Effector CD4-positive, alpha-beta T cell (primary cell): ENCODE data around the gene ZNF823.
"Not testable (repeated sequence)": the region's sequence is repeated elsewhere in the genome, so short reads cannot be mapped to it uniquely, and the experiment has no call there.

Experiments used
- DNase-seq: peaks from one replicate; pipeline ENCODE4 v3.0.0-alpha.2; 2020
- total RNA-seq: gene quantifications from one replicate; lab custom pipeline; 2026; lab: John Stamatoyannopoulos, UW

Gene ZNF823
- 5.3 reads per million, percentile 20 among the genes with 10 or more reads in this experiment for total RNA-seq

DNA sequence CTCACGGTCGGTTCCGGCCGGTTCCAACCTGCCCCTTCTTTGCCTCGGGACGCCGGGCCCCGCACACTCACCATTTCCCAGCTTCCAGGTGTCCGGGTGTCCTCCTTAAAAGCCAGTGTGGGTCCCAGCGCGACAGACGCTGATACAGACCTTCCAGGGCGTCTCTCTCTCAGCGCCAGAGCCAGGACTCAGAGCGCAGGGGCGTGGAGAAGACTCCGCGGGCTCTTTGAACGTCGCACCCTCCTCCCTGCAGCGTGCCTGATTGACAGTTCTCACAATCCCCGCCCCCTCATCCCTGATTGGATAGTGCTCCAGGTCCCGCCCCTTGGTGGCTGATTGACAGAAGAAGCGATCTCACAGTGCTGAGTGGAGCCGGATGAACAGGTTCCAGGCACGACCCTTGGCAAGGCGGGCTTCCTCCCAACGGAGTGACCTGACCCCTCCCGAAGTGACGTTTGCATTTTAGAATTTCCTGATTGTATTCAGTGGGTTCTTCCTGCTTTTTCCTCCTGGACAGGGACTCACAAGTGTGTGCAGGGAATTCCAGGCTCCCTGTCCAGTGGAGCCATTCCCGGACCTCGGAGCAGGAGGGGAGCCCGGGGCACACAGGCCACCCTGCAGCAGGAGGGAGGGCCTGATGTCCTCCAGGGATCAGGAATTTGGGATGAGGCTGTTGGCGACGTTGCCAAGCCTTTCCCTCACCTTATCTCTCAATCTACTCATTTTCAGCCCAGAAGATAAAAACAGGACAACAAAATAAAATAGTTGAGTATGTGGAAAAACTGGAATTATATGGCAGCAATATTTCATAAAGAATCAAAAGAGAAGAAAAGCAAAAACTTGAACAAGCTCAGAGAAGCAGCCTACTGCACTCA is at the start of gene ZNF823:
TSS of gene ZNF823 (minus strand) at position 201 of the 875 bp plus-strand sequence. CDS start at position 74, 127 bp downstream.
- DNase-seq, result peak; percentile 91

DNA sequence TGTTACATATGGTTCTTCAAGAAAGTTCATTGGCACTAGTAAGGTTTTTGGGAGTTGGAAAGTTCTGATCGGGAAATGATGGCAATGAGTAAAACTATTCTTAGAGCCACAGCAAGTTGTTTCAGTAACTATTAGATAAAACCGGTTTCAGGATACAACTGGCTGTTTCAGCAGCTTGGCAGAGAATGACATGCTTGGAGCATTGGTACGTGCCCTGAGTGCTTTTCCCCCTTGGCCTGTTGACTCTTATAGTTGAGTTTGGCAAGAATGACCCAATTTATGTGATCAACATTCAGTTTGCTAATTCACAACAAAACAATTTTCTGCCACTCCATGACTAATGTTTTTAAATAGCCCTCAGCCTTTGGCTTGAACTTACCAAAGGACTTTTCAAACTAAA is 48.8 kb upstream of the ZNF823 start:
- DNase-seq, result no peak

DNA sequence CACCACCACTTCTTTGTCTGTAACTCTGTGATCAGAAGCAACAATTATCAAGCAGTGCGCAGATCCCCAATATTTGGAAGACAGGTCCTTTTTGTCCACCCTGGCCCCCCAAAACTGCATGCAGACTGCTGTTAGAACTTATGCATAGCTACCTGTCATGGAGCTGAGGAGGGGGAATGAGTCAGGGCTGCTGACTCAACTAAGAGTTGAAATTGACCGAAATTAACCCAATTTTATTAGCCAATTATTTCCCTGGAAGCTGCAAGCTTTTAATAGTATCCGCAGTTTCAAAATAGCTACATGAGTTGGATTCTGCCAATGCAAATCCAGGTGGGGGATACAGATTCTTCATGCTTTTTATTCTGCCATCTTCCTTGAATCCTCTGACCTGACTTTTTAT is 45.6 kb upstream of the ZNF823 start:
- no peak for DNase-seq

DNA sequence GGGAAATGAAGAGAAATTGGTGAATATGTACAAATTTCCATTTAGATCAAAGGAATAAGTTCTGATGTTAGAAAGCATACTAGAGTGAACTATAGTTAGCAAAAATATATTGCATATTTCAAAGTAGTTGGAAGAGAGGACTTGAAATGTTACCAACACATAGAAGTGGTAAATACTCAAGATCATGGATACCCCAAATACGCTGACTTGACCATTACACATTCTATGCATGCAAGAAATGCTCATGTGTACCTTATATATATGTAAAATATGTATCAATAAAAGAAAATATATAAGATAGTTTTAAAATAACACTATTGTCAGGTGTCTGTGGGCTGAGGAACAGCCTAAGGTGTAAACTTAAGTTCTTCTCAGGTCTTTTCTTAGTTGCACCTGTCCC is 45.0 kb upstream of the ZNF823 start:
- no peak for DNase-seq

DNA sequence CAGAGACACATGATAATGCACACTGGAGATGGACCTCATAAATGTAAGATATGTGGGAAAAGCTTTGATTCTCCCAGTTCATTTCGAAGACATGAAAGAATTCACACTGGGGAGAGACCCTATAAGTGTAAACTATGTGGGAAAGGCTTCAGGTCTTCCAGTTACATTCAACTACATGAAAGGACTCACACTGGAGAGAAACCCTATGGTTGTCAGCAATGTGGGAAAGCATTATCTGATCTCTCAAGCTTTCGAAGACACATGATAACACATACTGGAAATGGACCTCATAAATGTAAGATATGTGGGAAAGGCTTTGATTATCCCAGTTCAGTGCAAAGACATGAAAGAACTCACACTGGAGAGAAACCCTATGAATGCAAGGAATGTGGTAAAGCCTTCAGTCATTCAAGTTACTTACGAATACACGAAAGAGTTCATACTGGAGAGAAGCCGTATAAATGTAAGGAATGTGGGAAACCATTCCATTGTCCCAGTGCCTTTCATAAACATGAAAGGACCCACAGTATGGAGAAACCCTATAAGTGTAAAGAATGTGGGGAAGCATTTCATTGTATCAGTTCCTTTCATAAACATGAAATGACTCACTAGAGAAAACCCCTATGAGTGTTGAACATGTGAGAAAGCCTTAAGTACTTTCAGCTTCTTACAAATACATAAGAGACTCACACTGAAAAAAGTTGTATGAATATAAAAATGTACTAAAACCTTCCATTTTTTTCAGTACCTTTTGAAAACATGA is 42.7 kb upstream of the ZNF823 start:
- DNase-seq, result no peak

DNA sequence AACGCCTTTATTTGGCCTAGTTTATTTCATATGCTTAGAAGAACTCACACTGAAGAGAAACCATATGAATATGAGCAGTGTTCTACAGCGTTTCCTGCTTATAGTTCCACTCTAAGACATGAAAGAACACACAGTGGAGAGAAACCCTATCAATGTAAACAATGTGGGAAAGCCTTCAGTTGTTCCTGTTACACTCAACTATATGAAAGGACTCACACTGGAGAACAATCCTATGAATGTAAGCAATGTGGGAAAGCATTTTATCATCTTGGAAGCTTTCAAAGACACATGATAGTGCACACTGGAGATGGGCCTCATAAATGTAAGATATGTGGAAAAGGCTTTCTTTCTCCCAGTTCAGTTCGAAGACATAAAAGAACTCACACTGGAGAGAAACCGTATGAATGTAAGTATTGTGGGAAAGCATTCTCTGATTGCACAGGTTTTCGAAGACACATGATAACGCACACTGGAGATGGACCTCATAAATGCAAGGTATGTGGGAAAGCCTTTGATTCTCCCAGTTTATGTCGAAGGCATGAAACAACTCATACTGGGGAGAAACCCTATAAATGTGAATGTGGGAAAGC is 41.8 kb upstream of the ZNF823 start:
- DNase-seq, result no peak

DNA sequence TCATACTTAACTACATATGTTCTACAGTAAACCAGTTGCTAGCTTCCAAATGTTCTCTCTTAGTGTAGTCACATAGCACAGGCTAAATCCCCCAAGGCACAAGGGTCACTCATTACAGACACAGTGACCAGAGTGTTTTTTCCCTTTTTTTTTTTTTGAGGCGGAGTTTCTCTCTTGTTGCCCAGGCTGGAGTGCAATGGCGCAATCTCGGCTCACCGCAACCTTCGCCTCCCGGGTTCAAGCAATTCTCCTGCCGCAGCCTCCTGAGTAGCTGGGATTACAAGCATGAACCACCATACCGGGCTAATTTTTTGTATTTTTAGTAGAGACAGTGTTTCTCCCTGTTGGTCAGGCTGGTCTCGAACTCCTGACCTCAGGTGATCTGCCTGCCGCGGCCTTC is 37.9 kb upstream of the ZNF823 start:
- DNase-seq, result not testable (repeated sequence)

DNA sequence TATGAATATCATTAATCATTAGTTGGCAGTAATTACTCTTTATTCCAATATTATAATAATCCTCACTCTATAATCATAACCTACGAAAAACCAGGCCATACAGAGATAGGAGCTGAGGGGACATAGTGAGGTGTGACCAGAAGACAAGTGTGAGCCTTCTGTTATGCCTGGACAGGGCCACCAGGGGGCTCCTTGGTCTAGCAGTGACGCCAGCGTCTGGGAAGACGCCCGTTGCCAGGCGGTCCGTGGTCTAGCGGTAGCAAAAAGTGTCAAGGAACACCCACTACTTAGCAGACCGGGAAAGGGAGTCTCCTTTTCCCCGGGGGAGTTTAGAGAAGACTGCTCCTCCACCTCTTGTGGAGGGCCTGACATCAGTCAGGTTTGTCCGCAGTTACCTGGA is 32.8 kb upstream of the ZNF823 start:
- DNase-seq, result not testable (repeated sequence)

DNA sequence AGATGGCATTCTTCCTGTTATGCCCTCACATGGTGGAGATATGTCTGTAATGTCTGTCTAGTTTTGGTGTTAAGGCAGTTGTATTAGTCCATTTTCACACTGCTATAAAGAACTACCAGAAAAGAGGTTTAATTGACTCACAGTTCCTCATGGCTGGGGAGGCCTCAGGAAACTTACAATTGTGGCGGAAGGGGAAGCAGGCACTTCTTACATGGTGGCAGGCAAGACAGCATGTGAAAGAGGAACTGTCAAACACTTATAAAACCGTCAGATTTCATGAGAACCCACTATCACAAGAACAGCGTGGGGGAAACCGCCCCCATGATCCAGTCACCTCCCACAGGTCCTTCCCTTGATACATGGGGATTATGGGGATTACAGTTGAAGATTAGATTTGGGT is 31.2 kb upstream of the ZNF823 start:
- DNase-seq, result no peak

DNA sequence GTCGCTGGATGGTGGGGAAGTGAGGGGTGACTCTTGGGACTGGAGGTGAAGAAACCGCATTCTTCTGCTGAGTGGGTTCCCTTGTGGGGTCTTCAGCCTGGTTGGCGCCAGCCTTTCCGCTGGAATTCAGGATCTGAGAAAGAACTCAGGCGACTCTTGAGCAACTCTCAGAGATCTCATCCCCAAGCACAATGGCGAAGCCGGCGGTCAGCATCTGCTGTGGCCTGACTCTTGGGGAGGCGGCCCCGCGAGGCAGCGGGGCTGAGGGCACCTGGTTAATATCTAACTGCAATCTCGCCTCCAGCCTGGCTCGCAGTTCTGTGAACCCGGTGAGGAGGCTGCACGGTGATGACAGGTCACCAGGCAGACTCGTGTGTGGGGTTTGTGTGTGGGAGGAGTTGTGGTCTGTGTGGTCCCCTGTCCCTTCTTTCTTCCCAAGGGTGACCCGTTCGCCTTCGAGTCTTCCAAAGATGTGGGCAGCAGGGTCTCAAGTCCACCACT is 28.9 kb upstream of the ZNF823 start:
- DNase-seq, result no peak

DNA sequence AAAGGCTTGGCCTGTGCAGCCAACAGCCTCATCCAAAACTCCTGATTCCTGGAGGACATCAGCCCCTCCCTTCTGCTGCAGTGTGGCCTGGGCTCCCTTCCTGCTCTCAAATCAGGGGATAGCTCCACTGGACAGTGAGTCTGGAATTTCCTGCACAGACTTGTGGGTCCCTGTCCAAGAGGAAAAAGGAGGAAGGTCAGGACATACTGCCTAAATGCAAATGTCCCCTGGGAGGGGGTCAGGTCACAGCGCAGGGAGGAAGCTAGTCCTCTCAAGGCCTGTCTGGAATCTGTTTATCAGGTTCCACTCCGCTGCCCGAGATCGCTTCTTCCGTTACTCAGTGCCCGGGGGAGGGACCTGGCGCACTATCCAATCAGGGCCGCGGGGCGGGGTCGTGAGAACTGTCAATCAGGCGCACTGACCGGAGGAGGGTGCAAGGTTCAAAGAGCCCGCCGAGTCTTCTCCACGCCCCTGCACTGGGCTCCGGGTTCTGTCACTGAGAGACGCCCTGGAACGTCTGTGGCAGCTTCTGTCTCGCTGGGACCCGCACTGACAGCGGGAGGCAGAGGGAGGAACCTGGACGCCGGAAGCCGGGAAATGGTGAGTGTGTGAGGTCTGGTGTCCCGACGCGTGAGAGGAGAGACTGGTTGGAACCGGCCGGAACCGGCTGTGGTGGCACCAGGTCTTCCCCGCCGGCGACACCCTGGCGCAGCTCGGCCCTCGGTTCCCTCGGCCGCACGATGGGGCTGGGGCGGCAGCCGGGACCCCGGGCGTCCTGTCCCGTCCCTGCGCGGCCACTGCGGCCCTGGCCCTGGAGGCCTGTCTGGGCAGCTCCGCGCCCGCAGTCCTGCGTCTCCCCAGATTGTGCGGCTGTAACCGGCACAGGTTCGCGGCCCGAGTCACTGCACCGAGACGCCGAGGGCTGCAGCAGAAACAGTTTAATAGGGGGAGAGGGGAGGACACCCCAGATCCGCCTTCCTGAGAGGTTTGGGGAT is 28.1 kb upstream of the ZNF823 start, which contains the start of gene ZNF441:
TSS of gene ZNF441 (plus strand) at position 404 of the 995 bp plus-strand sequence. CDS start at position 598, 194 bp downstream.
- peak; percentile 74 for DNase-seq

DNA sequence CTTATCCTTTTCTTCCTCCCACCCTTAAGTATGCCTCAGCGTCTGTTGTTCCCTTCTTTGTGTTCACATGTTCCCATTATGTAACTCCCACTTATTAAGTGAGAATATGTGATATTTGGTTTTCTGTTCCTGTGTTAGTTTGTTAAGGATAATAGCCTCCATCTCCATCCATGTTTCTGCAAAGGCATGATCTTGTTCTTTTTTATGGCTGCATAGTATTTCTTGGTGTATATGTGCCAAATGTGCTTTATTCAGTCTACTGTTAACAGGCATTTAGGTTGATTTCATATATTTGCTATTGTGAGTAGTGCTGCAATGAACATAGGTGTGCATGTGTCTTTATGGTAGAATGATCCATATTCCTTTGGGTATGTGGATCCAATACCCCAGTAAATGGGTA is 24.9 kb upstream of the ZNF823 start:
- no peak for DNase-seq

DNA sequence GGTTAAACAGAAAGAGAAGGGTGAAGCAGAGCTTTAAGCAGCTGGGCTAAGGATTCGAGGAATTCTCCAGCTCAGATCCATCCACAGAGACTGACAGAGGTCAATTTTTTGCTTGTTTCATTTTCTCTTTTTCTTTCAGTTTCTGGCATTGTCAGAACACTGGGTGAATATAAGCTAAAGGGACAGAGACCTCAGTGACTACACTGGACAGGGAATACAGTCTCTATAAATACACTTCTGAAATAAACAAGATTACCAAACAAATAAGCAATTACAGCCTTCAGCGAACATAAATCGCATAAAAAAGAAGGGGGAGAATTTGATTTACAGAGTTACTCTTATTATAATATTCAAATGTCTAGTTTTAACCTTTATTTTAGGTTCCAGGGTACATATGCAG is 24.4 kb upstream of the ZNF823 start:
- no peak for DNase-seq

DNA sequence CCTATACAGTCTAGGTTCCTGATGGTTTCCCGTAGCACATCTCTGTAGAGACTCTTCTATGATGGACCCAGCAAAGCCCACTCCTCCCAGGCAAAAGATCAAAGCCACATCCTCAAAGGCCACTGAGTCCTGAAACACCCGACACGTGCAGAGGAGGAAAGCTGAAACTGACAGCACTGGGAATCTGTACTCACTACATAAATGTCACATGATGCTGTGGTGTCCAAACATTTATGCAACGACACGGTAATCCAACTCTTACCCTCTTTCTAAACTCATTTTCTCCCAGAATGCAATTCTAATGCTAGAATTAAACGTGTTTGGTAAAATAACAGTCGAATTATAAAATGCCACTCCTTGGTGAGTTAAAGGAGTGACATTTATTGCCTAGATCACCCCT is 21.1 kb upstream of the ZNF823 start:
- no peak for DNase-seq

DNA sequence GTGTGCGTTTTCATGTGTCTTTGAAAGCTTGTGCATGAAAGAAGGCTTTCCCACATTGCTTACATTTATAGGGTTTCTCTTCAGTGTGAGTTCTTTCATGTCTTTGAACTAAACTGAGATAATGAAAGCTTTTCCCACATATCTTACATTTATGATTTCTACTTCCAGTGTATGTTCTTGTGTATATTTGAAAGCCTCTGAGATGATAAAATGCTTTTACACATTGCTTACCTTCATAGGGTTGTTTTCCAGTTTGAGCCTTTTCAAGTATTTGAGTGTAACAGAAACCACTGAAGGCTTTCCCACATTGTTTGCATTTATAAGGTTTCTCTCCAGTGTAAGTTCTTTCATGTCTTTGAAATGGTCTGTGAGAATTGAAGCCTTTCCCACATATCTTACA is 18.2 kb upstream of the ZNF823 start:
- no peak for DNase-seq

DNA sequence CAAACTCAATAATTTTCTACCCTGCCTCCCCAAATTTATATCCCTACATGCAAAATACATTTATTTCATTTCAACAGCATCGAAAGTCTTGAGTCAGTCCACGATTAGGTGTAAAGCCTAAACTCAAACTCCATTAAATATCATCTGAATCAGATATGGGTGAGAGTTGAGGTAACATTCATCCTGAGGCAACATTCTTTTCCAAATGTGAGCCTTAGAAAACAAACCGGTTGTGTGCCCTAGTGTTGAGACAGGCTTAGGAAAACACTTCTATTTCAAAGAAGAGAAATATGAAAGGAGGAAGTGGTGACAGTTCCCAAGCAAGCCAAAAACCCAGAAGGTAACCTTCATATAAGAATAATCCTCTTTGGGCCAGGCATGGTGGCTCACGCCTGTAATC is 15.9 kb upstream of the ZNF823 start:
- DNase-seq, result no peak

DNA sequence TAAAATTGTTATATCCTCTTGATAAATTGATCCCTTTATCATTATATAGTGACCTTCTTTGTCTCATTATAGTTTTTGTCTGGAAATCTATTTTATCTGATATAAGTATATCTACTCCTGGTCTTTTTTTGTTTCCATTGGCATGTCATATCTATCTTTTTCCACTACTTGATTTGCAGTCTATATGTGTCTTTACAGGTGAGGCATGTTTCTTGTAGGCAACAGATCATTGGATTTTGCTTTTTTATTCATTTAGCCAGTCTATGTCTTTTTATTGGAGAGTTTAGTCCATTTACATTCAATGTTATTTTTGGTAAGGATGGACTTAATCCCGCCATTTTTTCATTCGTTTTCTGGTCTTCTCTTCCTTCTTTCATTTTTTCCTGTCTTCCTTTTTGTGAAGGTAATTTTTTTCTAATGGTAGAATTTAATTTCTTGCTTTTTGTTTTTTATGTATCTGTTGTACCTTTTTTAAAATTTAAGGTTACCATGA is 13.5 kb upstream of the ZNF823 start:
- no peak for DNase-seq

DNA sequence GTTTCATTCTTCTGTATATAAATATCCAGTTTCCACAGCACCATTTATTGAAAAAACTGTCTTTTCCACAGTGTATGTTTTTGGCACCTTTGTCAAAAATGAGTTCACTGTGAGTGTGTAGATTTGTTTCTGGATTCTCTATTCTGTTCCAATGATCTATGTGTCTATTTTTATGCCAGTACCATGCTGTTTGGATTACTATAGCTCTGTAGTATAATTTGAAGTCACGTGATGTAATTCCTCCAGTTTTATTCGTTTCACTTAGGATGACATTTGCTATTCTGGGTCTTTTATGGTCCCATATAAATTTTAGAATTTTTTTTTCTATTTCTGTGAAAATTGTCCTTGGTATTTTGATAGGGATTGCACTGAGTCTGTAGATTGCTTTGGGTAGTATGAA is 11.0 kb upstream of the ZNF823 start:
- no peak for DNase-seq

DNA sequence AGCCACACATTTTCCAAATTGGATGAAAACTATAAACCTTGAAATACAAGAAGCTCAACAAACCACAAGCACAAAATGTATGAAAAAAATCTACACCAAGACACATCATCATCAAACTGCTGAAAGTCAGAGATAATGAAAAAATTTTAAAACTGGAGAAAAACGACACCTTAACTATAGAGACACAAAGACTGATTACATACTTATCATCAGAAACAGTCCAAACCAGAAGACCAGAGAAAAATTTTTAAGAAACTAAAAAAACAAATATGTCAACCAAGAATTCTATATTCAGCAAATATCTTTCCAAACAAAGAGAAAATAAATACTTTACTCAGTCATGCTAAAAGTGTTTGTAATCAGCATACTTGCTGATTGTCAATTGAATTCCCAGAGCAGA is 8.5 kb upstream of the ZNF823 start:
- DNase-seq, result no peak

DNA sequence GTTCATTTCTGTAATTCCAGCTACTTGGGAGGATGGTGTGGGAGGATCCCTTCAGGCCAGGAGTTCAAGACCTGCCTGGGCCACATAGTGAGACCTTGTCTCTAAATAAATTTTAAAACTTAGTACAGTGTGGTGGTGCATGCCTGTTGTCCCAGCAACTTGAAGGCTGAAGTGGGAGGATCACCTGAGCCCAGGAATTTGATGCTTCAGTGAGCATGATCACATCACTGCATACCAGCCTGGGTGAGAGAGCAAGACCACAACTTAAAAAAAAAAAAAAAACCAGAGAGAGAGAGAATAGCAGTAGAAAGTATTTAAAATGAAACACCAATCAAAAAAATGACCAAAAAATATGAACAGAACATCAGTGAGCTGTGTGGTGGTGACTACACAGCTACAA is 7.1 kb upstream of the ZNF823 start:
- no peak for DNase-seq

DNA sequence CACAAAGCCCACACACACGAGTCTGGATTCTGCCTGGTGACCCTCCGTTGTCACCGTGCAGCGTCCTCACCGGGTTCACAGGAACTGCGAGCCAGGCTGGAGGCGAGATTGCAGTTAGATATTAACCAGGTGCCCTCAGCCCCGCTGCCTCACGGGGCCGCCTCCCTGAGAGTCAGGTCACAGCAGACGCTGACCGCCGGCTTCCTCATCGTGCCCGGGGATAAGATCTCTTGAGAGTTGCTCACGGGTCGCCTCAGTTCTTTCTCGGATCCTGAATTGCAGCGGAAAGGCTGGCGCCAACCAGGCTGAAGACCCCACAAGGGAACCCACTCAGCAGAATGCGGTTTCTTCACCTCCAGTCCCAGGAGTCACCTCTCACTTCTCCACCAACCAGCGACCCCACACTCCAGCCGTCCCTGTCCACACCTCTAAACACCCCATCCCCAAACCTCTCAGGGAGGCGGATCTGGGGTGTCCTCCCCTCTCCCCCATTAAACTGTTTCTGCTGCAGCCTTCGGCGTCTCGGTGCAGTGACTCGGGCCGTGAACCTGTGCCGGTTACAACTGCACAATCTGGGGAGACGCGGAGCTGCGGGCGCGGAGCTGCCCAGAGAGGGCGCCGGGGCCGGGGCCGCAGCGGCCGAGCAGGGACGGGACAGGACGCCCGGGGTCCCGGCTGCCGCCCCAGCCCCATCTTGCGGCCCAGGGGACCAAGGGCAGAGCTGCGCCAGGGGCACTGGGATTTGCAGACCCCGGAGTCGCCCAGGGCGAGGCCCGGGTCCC is 591 bp downstream of the ZNF823 start:
- DNase-seq, result peak; percentile 6
